ENCODE results near the gene SLC49A3. TPM values are rescaled to one million over a fixed set of nuclear protein-coding genes. Genes with fewer than 3 reads are reported as not detected.

Gene SLC49A3
- total and polyA plus RNA-seq, 2 of the 8 experiments (the other 6 are each of a cell fraction or from before 2014, with no cell fraction given) = 5.0 to 8.8 TPM

DNA sequence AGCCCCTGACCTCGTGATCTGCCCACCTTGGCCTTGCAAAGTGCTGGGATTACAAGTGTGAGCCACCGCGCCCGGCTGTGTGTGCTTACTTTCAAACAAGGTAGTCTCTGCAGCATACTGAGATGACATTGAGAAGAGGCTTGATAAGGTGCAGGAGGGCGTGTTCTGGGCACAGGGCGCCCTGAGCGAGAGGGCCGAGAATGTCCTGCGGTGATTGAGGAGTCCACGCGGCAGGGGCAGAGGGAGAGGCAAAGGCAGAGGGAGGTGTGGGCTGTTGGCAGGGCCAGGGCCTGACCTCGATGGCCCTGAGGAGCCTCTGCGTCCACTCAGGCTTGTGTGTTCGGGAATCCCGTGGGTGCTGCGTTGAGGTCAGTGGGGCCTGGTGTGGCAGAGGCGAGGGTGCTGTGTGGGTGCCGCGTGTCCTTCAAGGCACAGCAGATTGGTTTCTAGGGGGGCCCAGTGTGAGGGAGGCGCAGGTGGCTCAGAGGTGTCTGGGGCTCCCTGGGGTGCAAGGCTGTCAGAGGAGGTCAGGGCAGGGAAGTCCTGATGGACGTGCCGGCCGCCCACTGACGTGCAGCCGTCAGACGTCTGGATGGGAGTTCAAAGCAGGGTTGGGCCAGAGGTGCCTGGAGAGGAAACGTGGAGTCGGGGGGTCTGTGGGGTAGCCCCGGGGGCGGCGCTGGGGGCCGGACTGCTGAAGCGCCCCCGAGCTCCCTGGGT is 28.8 kb upstream of the SLC49A3 start (continued):
- TF ChIP-seq EZH2 (IDR thresholded peaks at IDR 0.05; ENCODE audit: low read depth, low read length, severe bottlenecking) (no peak), SP4 (IDR thresholded peaks at IDR 0.05; ENCODE audit: low read length) (no peak), HDAC6 (IDR thresholded peaks at IDR 0.05; ENCODE audit: low read depth, low read length) (no peak), KDM5A (IDR thresholded peaks at IDR 0.05; ENCODE audit: low read length) (no peak), SIN3A (conservative IDR thresholded peaks at IDR 0.05 in 1 of 2, IDR thresholded peaks at IDR 0.05 in 1 of 2; ENCODE audit: low read depth in 1 of 2, low read length in 2 of 2) (no peak), YY1 (IDR thresholded peaks at IDR 0.05; ENCODE audit: low read depth, low read length) (no peak), CREB1 (IDR thresholded peaks at IDR 0.05) (no peak), ZNF274 (IDR thresholded peaks at IDR 0.05; ENCODE audit: borderline replicate concordance, extremely low read depth, low read length) (no peak), POLR2AphosphoS5 (IDR thresholded peaks at IDR 0.05; ENCODE audit: low read depth, low read length) (no peak), MAFK (IDR thresholded peaks at IDR 0.05; ENCODE audit: low read depth, low read length) (no peak), CHD2 (IDR thresholded peaks at IDR 0.05; ENCODE audit: low read length) (no peak), RXRA (IDR thresholded peaks at IDR 0.05; ENCODE audit: insufficient read depth, low read depth, low read length) (no peak)
- TF ChIP-seq, protein P1, sequence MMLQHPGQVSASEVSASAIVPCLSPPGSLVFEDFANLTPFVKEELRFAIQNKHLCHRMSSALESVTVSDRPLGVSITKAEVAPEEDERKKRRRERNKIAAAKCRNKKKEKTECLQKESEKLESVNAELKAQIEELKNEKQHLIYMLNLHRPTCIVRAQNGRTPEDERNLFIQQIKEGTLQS (IDR thresholded peaks at IDR 0.05; ENCODE audit: insufficient read depth, low read depth, low read length) = no peak

All from H1 (cell line).